H1 (cell line): Measurements from ENCODE around the gene TRPV4. TPM values are rescaled to one million over a fixed set of nuclear protein-coding genes. Genes with fewer than 3 reads are reported as not detected.

Source experiments
- BCL11A ChIP-seq, 2 experiments: IDR thresholded peaks; one replicate each; pipeline ENCODE4 v1.6.1; 2011; ENCODE audit warnings: low read depth in 2 of 2, low read length in 2 of 2, mild to moderate bottlenecking in 2 of 2
- CBX8 ChIP-seq: fragments of 300-800, 300-1000 bp; sonication (generic); IDR thresholded peaks from 2 replicates; pipeline ENCODE4 v1.7.1; 2016; ENCODE audit warnings: low read depth, low read length, borderline replicate concordance
- CEBPB ChIP-seq: IDR thresholded peaks from 2 replicates; pipeline ENCODE4 v1.6.1; 2012; ENCODE audit warnings: low read depth, low read length
- CHD1 ChIP-seq: IDR thresholded peaks from 2 replicates; pipeline ENCODE4 v1.6.1; 2012; ENCODE audit warnings: low read depth, low read length, improper control_type of control experiment
- HDAC6 ChIP-seq: IDR thresholded peaks from one replicate; pipeline ENCODE4 v1.7.1; 2012; ENCODE audit warnings: low read depth, mild to moderate bottlenecking, inconsistent platforms, low read length, moderate library complexity
- RFX5 ChIP-seq: IDR thresholded peaks from 2 replicates; pipeline ENCODE4 v1.6.1; 2011; ENCODE audit warnings: low read depth, low read length, improper control_type of control experiment, borderline replicate concordance
- polyA plus RNA-seq, 7 experiments: library from polyadenylated mRNA; depleted of rRNA in 3 of 7; stranded (reverse) in 5 of 7; unstranded in 2 of 7; fragments of >200 nt in 5 of 7; fragments of 200-250 nt in 2 of 7; gene quantifications; 1 replicate in 5 of 7; 2 replicates in 1 of 7; 4 replicates in 1 of 7; pipeline versions ENCODE4 v1.2.1 to v1.2.3, GENCODE V29; 2011 to 2013; ENCODE audit warnings: missing spikeins in 2 of 7, mixed read lengths in 2 of 7
- total RNA-seq: library from RNA; stranded (reverse); fragmentation: NEBNext Ultra II Directional; extraction: Animal tissue kit (Norgen Biotek cat#: 25700); gene quantifications from 2 replicates; pipeline ENCODE4 v1.2.1, GENCODE V29; 2021

The TRPV4 gene
- total and polyA plus RNA-seq, 2 of the 8 experiments (the other 6 are each of a cell fraction or from before 2014, with no cell fraction given) = 2.1 to 6.2 TPM

DNA sequence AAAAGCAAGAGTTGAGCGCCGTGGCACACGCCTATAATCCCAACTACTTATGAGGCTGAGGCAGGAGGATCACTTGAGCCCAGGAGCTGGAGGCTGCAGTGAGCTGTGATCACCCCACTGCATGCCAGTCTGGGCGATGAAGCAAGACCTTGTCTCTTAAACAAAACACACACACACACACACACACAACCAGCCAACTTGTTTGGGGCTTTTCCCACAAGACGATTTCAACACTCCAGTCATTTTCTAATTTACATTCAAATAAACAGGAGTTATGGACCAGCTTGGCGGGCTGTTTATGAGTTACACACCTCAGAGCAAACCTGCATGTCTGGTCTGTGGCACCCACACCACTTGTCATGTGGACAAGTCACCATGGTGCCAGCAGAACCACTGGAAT, 40.5 kb upstream of the TRPV4 start (continued):
- TF ChIP-seq CEBPB (no peak), BCL11A (IDR thresholded peaks at IDR 0.05; ENCODE audit: low read depth in 2 of 2, low read length in 2 of 2) (no peak), CBX8 (no peak), RFX5 (no peak), CHD1 (no peak), HDAC6 (no peak)
